Stimulated activated CD4-positive, alpha-beta T cell treated with anti-CD3 and anti-CD28 coated beads, TNF-alpha, amount 100 ng/mL, for 4 hours (primary cell): ENCODE measurements around the gene MSANTD1.

ENCODE experiments used
- DNase-seq, 3 experiments: peaks; one replicate each; pipeline ENCODE4 v3.0.0-alpha.2; 2020; ENCODE audit warnings: low read depth in 3 of 3

The MSANTD1 gene

GRCh38 chr4:3247399-3248177 is 1.4 kb upstream of the MSANTD1 start:
- no peak for DNase-seq

GRCh38 chr4:3248178-3248480 is 830 bp upstream of the MSANTD1 start:
- no peak for DNase-seq

- DNase-seq, result no peak
Observed at GRCh38 chr4:3249711-3250437, 915 bp downstream of the MSANTD1 start.

GRCh38 chr4:3250438-3250955 is 1.5 kb downstream of the MSANTD1 start:
- DNase-seq, result no peak

- DNase-seq, result no peak
Observed at GRCh38 chr4:3250956-3251690, 2.2 kb downstream of the MSANTD1 start.

GRCh38 chr4:3251691-3252479 is 2.9 kb downstream of the MSANTD1 start:
- DNase-seq, result no peak

GRCh38 chr4:3252480-3252828 is 3.5 kb downstream of the MSANTD1 start:
- DNase-seq, result no peak

GRCh38 chr4:3252831-3253641 is 4.1 kb downstream of the MSANTD1 start:
- no peak for DNase-seq

GRCh38 chr4:3253808-3254207 is 4.8 kb downstream of the MSANTD1 start:
- DNase-seq, result no peak

- no peak for DNase-seq
Observed at GRCh38 chr4:3254302-3255131, 5.6 kb downstream of the MSANTD1 start.

- DNase-seq, result no peak
Observed at GRCh38 chr4:3255611-3256186, 6.7 kb downstream of the MSANTD1 start.

- no peak for DNase-seq
Observed at GRCh38 chr4:3256230-3257102, 7.5 kb downstream of the MSANTD1 start.

- DNase-seq, result no peak
Observed at GRCh38 chr4:3257103-3257555, 8.2 kb downstream of the MSANTD1 start.

GRCh38 chr4:3257556-3258482 is 8.9 kb downstream of the MSANTD1 start:
- no peak for DNase-seq

GRCh38 chr4:3261411-3262207 is 12.7 kb downstream of the MSANTD1 start:
- no peak for DNase-seq

- no peak for DNase-seq
Observed at GRCh38 chr4:3262208-3263052, 13.5 kb downstream of the MSANTD1 start.
